GM08714 (cell line): ENCODE data around the gene STUM.

Experiments
- H3K4me3 ChIP-seq: fragments of 200-500 bp; sonication (Bioruptor generic); 2 replicates; pipeline ENCODE4 v1.5.1; 2014; ENCODE audit warnings: mild to moderate bottlenecking, low read length, inconsistent platforms
- ZNF274 ChIP-seq: IDR thresholded peaks from 2 replicates; pipeline ENCODE4 v1.6.1; 2012; ENCODE audit warnings: mild to moderate bottlenecking, low read depth, low read length

Gene STUM

DNA sequence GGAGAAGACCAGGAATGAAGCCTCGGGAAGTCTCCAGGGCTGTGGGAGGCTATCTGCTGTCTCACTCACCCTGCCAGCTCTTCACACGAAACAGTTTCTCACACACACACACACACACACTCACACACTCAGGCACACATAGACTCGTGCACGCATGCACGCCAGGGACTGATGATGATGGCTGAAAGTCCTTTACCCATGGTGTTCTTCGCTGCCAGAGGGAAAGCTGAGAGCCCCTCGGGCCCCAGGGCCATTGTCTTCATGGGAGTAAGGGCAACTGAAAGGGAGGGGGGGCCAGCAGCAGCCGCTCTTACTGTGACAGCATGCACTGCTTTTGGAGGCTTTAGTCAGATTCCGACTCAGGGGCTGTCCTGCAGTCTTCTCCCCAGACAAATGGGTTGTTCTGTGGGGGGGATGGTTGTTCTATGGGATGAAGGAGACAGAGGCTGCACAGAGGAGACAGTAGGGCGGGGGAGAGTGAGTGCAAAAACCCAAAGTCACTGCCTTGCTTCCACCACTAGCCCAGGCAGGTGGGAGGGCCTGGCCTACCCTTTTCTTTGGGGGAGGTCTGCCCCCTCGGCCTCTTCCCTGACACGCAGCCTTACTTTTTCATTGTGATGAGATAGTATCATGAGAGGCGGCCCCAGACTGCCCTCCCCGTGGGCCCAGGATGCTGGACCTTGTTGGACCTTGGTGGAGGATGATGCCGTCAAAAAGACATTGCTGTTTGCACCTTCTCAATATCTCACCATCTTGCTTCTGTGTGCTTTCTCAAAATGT is 29.0 kb downstream of the STUM start:
- no peak for TF ChIP-seq ZNF274

DNA sequence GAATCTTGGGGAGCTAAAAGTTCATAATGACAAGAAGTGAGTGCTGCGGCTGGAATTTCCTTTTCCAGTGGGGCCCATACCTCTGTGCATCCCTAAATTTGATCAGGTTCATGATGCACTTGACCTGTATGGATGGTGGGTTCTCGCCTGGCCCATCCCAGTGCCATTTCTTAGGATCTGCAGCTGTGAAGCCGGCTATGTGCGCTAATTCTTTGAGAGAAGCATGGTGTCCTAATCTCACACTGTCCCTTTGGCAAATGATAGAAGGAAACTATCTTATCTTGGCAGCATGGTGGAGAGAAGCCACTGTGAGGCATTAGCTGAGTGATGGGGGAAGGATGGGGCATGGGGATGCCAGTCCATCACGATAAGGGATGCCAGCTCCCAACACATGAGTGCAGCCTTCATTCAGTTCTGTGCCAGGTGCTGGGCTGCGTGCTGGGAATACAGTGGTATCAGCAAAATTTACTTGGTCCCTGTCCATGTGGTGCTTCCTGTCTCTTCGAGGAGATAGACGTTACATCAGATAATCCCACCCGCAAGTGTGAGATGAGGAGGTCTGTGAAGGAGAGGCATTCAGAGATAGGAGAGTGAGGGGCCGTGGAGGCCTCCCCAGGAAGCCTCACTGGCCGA is 30.5 kb downstream of the STUM start:
- no peak for TF ChIP-seq ZNF274
- no peak overlapping the region for H3K4me3 ChIP-seq

More for the DNA sequence above, 29.0 kb downstream of the STUM start:
- H3K4me3 ChIP-seq, result no peak overlapping the region

DNA sequence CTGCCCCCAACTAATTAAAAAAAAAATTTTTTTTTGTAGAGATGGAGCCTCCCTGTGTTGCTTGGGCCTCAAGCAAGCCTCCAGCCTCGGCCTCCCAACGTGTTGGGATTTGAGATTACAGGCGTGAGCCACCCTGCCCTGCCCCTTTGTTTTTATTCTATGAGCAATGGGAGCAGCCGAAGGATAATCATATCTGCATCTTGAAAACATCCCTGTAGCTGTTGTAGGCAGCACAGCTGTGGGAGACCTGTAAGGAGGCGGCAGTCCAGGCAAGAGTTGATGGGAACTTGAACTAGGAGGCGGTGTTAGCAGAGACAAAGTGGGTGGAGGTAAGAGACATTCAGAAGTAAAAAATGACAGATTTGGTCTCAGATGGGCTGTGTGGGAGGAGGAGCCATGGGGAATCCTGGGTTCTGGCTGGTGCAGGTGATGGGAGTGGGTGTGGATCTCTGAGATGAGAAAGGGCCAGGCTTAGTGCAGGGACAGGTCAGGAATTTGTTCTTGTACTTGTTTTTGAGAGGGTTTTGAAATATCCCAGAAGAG is 31.3 kb downstream of the STUM start:
- TF ChIP-seq ZNF274, result no peak
- no peak overlapping the region for H3K4me3 ChIP-seq

DNA sequence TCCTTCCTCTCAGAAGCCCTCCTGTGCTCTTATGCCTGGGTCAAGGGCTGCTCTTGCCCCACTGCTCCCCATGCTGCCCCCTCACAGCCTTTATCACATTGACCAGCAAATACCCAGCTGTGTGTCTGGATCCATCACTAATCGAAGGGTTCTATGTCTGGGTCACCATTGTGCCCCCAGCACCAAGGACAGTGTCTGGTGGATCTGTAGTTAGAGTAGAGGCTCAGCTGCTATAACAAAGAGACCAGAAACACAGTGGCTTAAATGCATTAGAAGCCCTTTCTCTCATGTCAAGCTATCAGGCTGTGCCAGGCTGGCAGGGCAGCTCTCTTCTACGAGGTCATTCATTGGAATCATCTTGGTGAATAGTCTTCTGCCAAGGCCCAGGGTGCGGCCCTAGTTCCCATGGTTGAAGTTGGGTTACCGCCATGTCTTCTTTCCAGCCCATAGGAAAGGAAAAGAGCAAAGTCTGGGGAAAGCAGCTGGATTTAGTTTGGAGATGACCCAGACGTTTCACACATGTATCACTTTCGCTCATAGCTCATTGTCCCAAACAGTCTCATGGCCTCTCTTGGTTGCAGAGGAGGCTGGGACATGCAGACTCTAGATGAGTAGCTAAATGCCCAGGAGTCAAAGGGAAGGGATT is 32.2 kb downstream of the STUM start:
- no peak overlapping the region for H3K4me3 ChIP-seq
- no peak for TF ChIP-seq ZNF274

DNA sequence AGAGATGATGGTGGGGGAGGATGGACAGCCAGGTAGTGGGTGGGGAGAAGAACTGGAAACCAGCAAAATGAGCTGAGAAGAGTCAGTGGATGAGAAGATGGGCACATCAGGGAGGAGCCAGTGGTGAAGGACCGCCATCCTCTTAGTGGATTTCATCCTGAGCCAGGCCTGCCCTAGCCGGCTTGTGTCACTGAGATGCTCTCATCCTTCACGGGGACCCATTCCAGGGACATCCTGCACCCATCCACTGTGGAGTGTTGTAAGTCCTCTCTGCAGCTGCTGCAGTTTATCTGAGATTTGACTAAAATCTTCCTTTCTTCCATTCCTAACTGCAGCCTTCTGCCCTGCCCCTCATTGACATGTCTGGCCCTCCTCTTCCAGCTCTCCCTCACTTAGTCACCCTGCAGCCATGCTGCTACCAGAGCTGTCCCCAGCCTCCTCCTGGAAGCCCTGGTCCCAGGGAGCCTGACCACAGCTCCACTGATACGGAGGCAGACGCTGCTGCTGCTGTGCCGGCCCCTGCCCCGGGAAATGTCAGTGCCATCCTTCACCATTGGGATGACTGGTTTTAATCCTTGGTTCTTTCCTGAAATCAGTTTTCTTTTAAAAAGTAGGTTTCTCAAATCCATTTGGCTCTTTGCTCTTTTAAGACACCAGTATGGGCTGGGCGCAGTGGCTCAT is 33.2 kb downstream of the STUM start:
- no peak for TF ChIP-seq ZNF274
- H3K4me3 ChIP-seq, result no peak overlapping the region

DNA sequence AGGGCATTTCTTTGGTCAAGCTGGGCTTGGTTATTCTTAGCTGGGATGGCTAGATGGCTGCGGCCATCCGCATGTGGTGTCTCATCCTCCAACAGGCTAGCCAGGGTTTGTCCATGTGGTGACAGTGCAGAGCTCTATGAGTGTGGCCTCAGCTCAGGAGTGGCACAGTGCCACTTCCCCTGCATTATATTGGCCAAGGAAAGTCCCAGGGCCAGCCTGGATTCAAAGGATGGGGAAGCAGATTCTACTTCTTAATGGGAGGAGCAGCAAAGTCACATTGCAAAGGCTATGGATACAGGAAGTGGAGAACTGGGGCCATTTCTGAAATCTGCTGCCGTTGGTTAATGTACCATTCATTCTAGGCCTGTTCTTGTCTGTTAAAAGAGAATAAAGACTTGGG is 34.4 kb downstream of the STUM start:
- TF ChIP-seq ZNF274, result no peak
- H3K4me3 ChIP-seq, result no peak overlapping the region

DNA sequence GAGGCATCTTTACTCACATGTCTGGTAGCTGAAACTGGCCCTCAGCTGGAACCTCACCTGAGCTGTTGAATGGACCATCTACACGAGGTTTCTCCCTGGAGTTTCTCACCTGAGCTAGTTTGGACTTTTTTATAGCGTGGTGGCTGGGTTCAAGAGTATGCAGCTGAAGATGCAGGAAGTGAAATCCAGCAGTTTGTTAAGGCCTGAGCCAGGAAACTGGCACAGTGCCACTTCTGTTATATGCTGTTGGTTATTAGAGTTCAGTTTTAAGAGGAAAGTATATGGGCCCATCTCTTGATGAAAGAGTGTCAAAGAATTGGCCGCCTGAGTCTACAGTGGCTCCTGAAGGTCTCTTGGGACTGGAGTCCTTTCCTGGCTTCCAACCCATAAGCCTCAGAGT is 35.6 kb downstream of the STUM start:
- no peak for TF ChIP-seq ZNF274
- no peak overlapping the region for H3K4me3 ChIP-seq

DNA sequence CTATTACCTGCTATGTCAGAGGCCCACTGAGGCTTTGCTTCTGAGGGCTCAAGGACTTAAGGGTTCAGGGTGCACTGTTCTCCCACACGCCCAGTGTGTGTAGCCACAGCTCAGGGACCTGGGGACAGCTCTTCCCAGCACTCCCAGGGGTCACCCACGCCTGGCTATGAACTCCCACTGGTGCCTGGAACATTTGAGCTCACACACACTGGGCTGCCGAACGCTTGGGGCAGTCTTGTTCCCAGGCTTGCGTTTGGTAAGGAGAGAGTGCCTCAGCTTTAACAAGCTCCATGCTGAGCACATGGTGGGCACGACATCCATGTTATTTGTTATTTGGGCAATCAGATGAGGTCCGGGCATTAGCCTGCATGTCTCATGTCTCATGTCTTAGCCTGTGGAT is 37.6 kb downstream of the STUM start:
- no peak overlapping the region for H3K4me3 ChIP-seq
- TF ChIP-seq ZNF274, result no peak

DNA sequence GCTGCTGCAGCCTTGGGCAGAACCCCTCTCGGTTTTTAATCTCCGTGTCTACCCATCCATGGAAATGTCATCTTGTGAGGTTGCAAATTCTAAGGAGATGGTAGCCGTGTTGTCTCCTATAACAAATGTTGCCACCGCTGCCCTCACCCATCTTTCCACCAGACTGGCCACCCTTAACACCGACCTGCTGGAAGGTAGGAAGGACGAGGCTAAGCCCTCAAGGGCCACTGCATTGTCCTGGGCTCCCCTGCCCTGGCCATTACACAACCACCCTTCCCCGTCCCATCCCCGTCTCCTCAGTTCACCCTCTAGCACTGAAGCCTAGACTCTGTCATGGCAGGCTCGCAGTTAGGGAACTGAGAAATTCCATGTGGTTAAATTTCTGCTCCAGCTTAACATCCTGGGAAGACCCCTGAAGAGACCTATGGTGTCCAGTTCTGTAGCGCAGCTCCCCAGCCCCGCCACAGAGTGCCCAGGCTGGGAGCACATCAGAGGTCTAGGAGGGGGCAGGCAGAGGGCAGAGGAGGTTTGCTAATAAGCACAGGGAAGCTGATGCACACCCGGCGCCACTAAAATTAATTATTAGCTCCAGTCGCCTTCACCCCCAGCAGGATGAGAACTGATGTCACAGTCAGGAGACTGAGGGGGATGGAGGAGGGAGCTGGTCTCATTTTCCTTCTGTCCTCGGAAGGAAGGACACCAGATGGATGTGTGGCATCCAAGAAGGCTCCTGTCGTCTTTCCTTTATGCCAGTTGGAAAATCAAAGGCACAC is 38.3 kb downstream of the STUM start:
- no peak overlapping the region for H3K4me3 ChIP-seq
- TF ChIP-seq ZNF274, result no peak

DNA sequence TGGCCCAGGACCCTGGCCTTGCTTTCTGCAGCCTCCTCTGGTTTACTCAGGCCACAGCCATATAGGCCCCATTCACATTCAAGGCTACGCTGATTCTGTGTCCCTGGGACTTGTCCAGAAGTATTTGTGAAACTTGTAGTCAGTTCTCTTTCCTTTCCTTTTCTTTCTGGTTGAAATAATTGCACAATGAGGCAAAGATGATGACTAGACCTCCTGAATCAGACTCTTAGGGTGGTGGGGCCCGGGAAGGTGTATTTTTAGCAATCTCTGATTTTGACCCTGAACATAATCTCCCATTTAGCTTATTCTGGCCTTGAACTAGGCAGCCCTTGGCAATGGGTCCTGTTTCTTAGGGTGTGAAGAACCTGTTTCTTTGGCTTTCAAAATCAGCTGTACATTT is 39.9 kb downstream of the STUM start:
- TF ChIP-seq ZNF274, result no peak
- H3K4me3 ChIP-seq, result no peak overlapping the region

DNA sequence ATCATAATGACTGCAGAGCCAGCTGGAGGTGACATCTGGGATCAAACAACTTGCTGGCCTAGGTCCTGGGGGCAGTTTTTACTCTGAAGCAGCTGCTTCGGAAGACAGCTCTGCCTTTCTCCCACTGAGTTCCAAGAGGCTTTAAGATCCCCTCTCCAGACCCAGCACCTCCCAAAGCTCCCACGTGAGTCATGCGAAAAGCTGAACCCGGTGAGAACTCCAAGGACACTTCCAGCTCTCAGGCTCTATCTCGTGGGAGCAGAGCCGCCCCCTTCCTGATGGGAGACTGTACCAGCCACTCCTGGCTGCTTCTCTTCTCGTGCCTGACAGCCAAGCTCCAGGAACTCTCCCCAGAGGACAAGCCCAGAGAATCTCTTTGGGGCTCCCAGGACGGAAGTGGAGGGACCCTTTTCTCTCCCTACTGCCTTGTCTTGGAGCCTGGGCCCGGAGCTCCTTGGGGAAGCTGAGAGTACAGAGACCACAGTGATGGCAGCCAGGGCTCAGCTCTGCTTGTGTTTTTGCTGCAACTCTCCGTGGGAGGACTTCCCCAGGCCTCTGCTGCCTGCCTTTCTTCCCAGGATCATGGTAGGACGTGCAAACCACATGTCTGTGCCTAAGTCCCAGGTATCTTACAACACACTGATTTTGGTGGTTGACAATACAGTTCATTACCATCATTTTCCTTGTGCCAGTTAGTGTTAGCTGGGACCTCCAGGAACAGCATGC is 40.6 kb downstream of the STUM start:
- no peak for TF ChIP-seq ZNF274
- no peak overlapping the region for H3K4me3 ChIP-seq

DNA sequence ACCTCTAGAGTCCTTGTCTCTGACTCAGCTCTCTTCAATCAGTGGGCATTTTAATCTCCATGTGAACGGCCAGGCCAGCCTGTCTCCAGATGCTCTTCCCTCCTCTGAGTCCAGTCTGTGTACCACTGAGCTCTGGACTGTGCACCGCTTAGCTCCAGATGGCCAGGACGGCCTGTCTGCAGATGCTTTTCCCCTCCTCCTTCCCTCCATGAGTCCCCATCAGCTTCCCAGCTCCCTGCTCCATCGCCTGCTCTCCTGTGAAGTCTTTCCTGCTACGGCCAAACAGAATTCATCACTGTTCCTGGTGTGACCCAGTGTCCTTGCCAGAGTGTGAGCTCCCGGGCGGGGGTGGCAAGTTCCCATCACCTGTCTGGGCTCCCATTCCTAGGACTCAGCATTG is 42.0 kb downstream of the STUM start:
- no peak for TF ChIP-seq ZNF274
- no peak overlapping the region for H3K4me3 ChIP-seq

DNA sequence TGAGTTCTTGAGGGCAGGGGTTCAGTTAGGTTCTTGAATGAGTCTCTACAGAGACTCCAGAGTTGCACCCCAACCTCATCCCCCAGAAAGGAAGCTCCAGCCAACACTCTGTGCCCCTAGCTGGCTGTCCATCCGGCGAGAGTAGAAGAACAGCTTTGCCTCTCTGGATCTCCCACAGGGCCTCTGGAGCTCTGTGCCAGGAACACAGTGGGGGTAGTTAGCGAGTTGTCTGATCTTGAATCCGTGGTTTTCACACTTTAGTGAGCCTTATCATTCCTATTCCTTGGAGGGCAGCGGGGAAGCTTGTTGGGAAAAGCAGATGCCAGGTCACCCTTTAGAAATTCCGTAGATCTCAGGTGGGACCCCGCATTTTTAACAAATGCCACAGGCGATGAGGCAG is 45.0 kb downstream of the STUM start:
- H3K4me3 ChIP-seq, result no peak overlapping the region
- TF ChIP-seq ZNF274, result no peak
